DMS153 (cell line): Measurements from ENCODE around the gene ZNF81.
"Not testable (repeated sequence)": the region's sequence is repeated elsewhere in the genome, so short reads cannot be mapped to it uniquely, and the experiment has no call there.

ENCODE experiments used
- DNase-seq: peaks from one replicate; lab custom pipeline; 2025; lab: John Stamatoyannopoulos, UW

Gene ZNF81

DNA sequence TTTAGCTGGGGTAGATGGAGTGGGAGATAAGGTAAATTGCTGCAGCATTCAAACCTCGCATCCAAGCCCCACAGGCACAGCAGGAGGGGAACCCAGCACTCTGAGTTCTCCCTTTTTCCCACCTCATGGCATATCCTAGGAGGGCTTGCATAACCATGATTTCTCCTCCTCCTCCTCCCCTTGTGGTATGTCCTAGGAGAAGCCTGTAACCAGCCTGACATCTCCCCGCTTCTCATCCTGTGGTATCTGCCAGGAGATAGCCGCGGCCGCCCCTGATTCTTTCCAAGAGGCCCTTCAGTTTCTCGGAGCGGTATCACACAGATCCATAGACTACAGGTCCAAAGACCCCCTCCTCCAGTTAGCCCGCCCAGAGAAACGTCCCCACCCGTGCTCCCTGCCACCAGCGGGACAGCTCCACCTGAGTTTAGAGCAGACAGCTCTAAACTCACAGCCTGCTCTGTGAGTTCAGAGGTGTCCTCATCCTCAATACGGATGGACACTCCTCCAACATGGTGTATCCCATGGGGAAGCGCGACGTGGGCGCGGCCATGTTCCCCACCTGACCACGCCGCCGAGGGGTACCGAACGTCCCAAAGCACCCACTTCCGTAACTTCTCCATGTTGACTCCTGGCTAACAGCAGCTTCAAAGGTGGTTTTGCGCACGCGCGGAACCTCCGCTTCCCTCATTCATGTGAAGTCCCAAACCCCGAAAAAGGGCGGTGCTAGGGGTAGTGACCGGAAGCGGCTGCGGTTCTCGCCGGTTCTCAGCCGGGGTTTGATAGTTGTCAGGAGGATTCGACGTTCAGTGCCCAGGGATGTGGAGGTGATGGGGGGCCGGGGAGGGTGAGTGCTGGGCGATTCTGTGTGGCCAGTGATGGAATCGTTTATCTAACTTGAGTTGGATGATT lies at the start of gene ZNF81:
Gene ZNF81, plus strand, starts transcription at position 739 of the 909 bp plus-strand sequence. CDS start 9,366 bp downstream, outside the sequence.
- DNase-seq: peak; percentile 86

DNA sequence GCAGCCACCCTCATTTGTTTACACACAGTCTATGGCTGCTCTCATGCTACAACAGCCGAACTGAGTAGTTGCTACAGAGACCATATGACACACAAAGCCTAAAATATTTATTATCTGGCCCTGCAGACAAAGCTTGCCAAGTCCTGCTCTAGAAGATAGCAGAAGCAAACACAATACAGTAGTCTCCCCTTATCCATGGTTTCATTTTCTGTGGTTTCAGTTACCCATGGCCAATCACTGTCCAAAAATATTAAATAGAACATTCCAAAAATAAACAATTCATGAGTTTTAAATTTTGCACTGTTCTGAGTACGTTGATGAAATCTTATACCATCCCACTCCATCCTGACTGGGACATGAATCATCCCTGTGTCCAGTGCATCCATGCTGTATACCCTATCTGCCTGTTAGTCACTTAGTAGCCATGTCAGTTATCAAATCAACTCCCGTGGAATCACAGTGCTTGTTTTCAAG lies 40.2 kb upstream of the ZNF81 start:
- DNase-seq: no peak

DNA sequence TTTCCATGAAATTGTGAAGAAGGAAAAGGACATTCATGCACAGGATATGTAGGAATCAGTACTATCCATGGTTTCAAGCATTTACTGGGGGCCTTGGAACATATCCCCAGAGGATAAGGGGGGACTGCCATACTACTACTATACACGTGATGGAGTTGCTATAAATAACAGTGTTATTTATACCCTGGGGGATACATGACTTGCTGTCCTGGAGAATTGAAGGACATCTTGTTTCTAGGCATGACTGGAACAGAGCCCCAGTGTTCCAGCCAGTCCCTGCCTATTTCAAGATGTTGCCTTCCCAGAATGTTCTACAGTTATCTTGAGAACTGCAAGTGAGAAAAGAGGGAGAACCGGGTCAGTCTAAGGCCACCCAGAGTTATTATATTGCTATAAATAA lies 39.6 kb upstream of the ZNF81 start:
- DNase-seq: no peak

DNA sequence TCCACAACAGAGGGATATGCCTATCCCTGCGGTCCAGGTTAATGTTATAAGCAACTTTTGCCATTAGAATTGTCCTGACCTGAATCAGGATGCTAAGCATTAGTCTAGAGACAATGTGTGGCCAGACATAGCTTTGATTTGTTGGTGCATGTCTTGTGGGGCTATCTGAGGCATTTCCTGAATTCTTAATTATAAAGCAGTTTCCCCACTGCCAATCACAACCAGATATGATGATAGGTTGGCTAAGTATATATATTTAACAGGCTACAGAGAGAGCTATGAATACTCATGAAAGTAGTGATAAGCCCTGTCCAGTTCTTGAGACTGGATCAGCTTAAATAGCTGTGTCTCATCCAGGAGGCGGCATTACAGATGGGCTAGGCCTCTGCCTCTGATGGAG lies 37.8 kb upstream of the ZNF81 start:
- DNase-seq: no peak

DNA sequence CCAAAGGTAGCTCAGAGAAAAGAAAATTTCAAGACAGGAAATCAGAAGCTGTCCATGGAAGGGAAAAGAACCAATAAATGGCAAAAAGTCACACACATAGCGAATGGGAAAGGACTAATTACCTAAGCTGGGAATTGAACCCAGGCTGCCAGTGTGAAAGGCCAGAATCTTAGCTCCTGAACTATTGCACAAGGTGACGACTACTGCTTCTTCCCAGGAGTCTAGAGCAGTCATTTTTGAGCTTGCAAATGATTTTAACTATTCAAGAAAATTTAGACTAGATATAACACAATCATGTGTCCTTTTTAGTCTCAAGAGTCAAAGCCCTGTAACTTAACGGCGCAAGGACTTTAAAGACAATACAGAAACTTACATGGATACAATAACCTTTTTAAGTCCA lies 34.1 kb upstream of the ZNF81 start:
- no peak for DNase-seq

DNA sequence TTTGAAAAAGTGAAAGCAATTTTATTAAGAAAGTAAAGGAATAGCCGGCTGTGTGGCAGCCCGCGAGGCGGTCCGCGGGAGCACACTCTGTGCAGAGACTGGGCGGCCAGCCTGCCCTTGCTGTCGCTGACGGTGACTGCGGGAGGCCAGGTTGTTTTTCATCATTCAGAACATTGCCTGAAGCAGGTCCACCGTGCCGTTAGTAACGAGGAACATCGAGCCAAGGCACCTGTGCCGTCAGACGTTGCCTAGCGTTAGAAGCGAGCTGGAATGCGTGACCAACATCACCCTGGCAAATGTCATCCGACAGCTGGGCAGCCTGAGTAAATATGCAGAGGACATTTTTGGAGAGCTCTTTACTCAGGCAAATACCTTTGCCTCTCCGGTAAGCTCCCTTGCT lies 33.6 kb upstream of the ZNF81 start:
- DNase-seq: not testable (repeated sequence)

DNA sequence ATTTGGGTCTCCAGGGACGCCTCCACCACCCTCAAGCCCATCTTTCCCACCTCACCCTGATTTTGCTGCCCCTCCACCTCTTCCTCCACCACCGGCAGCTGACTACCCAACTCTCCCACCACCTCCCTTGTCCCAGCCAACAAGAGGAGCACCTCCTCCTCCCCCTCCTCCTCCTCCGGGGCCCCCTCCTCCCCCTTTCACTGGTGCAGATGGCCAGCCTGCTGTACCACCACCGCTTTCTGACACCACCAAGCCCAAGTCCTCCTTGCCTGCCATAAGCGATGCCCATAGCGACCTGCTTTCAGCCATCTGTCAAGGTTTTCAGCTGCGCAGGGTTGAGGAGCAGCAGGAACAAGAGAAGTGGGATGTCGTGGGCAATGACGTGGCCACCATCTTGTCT lies 32.4 kb upstream of the ZNF81 start:
- DNase-seq: no peak

DNA sequence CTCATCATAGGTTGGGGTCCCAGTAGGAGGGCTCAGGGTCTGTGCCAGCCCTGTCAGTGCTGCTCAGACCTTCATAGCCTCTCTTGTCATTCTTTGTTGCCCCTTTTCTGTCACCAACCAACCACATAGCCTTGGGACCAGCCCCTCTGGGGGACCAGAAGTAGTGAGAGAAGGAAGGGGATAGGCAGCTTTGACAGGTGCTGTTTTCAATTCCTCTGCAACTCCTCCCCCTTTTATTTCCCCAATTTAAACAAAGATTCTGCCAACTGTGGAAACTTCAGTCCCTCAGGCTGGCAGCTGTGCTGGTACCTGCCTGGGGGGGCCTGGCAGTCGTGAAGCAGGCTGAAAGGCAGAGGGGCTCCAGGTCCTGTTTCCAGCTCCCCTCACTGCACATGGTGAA lies 30.9 kb upstream of the ZNF81 start:
- DNase-seq: not testable (repeated sequence)

DNA sequence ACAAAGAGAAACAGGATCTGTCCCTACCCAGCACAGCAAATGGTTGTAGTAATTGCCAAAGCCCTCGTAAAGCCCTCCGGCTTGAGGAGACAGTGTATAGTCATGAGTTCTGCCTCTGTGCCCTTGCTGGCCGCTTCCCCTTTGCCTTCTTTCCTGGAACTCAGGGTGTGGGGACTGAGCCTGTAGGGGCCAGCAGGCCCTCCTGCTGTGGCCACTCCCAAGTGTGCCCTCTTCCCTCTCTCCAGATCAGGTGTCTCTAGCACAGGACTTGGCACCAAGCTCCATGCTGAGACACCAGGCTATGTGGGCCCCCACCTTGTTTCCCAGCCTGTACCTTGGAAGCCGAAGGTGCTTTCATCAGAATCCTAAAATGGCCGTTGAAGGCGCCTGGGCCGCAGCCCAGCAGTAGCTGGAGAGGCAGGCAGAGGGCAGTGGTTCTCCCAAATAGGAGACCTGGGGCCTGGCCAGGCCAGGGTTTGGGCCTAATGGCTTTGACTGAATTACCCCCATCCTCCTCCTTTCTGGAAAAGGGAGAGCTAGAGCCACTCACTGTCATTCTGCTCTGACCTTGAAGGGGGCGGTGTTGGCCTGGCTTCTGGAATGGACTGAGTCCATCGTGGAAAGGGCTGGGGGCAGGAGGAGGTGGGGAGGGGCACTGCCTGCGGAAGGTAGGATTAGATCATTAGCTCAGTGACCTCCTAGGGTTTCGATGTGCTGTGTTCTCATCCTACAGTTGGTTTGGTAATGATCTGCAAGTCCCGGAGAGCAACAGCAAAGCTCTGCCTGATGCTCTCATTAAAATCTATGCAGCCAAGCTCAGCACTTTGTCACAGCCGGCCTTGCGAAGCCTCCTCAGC lies 30.1 kb upstream of the ZNF81 start:
- DNase-seq: not testable (repeated sequence)

DNA sequence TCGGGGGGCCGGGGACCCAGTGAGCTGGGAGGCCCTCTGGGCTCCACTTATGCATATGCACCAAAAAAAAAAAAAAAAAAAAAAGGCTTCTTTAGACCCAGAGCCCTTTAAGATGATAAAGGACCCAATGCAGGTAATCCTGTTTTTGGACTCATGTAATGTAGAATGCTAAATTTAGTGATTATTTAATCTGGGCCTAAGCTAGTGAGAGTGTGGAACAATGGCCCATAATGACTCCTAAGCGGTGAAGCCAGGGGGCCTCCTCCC lies 29.5 kb upstream of the ZNF81 start:
- DNase-seq: not testable (repeated sequence)

DNA sequence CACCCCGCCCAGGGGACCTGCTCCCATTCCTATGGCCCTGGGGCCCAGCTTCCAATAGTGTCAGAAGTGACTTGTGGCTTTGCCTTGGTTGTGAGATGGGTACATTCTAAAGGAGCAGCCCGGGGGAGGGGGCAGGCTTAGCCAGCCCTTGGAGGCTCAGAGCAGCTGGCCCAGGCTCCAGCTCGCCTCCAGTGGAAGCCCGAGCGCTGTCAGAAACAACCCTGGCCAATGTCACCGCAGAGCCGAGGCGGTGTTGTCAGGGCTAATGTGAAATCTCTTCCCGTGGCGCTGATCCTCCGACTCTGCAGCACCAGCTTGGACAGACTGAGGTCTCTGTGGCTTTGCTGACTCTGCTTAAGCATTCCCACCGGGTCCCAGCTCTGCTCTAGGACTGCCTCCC lies 29.2 kb upstream of the ZNF81 start:
- DNase-seq: no peak

DNA sequence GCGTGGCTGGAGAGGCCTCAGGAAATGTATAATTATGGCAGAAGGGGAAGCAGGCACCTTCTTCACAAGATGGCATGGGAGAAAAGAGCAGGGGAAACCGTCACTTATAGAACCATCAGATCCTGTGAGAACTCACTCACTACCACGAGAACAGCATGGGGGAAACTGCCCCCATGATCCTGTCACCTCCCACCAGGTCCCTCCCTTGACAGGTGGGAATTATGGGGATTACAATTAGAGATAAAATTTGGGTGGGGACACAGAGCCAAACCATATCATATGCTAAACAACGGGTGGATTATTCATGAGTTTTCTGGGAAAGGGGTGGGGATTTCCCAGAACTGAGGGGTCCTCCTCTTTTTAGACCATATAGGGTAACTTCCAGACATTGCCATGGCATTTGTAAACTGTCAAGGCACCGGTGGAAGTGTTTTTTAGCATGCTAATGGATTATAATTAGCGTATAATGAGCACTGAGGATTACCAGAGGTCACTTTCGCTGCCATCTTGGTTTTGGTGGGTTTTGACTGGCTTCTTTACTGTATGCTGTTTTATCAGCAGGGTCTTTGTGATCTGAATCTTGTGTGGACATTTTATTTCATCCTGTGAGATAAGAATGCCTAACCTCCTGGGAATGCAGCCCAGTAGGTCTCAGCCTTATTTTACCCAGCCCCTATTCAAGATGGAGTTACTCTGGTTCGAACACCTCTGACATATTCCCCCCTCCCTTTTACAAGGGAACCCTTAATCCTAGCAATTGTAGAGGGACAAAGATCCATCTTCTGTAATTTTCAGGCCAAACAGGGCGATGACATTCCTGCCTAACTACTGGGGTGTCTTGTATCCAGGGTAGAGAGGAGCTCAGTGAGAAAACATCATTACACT lies 27.6 kb upstream of the ZNF81 start:
- DNase-seq: no peak

DNA sequence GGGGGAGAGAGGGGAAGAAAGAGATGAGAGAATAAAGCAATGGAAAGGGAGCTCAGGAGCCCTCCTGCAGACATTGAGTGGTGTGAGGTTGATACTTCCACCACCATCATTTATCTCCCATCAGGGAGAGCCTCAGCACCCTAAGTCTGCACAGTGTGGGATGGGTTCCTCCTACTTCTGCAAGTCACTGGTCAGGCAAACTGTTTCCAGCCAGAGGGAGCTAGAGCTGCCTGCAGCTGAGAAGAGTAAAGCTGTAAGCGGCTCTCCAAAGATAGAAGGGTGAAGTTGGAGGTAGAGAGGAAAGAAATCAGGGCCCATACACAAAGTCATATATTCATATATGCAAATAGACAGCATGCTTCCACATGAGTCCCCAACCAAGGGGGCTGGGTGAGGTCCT lies 21.9 kb upstream of the ZNF81 start:
- DNase-seq: no peak

DNA sequence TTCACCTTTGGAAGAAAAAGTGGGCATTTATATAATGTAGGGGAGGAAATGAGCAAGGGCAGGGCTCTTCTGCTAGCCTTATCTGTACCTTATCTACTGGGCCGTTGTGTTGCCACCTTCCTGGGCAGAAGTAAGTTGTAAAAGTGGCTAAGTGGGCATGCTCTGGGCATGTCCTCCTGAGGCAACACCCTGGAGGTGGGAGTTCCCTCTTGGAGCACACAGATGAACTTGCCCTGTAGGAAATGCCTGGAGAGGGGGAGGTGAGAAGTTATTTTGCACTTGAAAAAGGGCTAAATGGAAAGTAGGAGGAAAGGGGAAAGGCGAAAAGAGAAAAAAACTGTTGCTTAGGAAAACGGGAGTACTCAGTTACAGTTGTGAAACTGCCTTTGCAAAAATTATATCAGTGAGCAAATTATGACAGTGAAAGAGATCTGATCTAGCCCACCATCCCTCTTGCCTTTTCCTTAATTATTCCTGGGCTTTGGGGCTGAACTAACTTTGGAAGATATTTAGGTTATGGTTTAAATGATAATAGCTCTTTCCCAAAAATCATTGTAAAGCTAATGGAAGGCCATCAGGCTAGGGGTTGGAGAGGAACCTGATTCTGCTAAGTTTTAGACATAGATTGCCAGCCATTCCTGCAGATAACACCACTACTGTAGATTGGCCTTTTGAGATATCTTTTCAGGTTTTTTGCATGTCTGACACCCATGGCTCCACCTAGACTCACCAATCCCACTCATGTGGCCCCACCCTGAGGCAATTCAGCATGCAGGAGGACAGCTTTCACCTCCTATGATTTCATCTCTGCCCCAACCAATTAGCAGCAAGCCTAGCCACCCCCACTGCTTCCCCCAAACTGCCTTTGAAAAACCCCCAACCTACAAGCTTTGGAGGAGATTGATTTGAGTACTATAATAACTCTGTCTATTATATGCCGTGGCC lies 20.5 kb upstream of the ZNF81 start:
- no peak for DNase-seq

DNA sequence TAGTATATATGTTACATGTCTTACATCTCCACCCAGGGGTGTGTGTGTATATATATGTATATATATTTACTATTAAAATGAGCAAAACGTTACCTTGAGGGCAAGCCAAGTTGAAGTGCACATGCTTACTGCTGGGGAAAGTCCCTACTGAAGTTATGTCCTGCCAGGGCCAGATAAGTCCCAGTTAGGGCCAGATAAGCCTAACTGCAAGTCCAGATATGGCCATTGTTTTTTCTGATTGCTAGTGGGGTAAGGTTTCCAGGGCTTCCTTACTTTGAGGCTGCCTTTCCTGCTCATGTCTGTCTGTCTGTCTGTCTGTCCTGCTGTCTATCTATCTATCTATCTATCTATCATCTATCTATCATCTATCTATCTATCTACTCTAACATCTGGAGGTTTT lies 19.3 kb upstream of the ZNF81 start:
- no peak for DNase-seq

DNA sequence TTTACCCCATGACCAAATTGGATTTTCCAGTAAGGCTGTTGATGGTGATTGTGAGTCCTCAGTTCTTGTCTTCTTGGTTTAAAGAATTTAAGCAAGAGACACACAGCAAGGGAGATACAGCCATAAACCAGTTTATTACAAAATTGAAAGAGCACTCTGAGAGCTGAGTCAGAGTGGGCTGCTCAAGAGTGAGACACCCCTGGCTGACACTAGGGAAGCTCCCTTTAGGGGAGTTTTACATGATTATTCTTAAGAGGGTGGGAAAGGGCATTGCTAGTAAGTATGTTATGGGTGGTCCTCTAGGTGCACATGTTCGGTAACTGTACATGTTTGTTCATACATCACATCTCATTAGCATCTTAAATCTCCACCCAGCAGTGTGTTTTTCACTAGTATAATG lies 18.8 kb upstream of the ZNF81 start:
- no peak for DNase-seq

DNA sequence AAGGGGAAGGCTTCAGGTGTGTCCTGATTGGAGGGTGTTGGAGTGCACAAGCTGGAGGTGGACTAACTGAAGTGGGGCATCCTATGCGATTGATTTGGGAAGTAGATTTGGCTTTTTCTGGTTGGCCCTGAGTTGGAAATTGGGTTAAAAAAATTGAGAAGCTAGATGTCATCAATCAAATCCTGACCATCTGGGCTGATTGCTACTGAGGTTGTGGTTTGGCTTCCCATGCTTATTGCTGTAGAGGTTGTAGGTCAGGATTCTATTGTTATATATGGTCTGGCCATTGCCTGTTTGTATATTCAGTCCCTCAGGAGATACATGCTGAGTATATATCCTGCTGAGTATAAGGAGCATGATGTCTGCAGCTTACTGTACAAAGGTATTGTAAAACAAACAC lies 7.7 kb upstream of the ZNF81 start:
- DNase-seq: no peak

DNA sequence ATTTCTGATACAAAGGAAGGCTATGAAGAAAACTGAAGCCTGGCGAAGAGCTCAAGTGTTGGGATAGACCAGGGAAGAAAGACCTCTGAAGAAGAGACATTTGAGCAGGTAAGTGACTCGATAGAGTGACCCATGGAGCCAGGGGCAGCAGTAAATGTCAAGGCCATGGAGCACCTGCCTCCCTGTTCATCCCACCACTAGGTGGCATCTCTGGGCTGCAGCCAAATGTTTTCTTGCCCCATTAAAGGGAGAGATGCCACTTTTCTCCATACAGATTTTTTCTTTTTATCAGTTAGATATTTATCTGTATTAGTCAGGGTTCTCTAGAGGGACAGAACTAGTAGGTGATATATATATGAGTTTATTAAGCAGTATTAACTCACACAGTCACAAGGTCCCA lies 4.9 kb upstream of the ZNF81 start:
- DNase-seq: peak; percentile 2

DNA sequence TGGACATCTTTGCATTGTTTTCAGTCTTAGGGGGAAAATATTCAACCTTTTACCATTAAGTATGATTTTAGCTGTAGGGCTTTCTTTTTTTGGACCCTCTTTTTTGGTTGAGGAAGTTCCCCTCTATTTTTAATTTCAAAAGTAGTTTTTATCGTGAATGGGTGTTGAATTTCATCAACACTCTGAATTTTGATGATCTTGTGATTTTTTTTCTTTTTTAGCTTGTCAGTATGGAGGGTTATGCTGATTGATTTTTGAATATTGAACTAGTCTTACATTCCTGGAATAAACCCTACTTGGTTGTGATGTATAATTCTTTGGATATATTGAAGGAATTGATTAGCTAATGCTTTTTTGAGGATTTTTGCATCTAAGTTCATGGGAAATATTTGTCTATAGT lies 1.7 kb downstream of the ZNF81 start:
- DNase-seq: no peak

DNA sequence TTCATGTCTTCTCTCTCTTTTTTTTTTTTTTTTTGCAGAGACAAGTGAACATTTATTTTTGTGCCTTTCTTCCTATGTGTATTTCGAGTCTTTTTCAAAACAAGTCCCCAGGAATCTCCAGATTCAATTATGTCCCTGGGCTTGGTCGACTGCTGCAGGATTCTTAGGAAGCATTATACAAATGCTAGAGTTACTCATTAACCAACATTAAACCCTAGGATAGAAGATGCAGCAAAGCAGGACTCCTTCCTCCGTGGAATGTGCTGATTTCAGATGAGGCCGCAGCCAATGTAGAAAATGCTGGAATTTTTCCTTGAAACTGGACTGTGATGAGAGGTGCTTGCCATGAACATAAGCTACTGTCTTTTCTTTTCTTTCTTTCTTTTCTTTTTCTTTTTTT lies 3.4 kb downstream of the ZNF81 start:
- DNase-seq: no peak

DNA sequence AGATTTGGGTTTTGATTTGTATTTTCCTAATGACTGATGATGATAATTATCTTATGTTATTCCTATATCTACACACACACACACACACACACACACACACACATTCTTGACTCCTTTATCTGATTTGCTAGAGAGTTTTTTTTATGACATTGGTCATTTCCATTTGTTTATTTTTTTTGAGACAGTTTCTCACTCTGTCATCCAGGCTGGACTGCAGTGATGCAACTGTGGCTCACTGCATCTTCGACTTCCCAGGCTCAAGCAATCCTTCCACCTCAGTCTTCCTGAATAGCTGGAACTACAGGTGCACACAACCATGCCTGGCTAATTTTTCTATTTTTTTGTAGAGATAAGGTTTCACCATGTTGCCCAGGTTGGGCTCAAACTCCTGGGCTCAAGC lies 6.7 kb downstream of the ZNF81 start:
- DNase-seq: no peak
